ENCODE measurements around the gene DYNC1LI1.

GRCh38 chr3:32568953-32569352 is 1.7 kb downstream of the DYNC1LI1 start:
- TF ChIP-seq POLR2A (IDR thresholded peaks at IDR 0.05; ENCODE audit: low read length) = no peak
- TF ChIP-seq GATA1 (IDR thresholded peaks at IDR 0.05; ENCODE audit: low read depth, low read length) = no peak
